Measurements from ENCODE around the gene MAIP1.

Gene MAIP1

DNA sequence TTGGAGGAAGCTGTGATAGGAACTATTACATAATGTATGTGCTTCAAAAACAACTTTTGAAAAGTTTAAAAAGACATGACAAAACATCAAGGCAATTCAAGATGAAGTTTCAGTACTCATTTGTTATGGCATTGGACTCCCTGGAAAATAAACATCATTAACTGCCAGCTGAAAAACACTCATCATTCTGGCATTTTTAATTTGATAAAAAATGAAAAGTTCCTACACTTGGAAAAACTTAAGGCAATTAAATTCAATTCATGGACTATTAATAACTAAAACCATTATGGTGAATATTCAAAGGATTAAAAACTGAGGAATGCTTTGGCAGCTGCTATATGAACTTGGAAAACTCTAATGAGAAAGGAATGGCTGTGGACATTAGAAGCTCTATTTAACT is 8.5 kb upstream of the MAIP1 start:
- no peak overlapping the region for H3K27ac ChIP-seq
- no peak for TF ChIP-seq ZFX (IDR thresholded peaks at IDR 0.05; ENCODE audit: borderline replicate concordance)
- TF ChIP-seq, protein P1, sequence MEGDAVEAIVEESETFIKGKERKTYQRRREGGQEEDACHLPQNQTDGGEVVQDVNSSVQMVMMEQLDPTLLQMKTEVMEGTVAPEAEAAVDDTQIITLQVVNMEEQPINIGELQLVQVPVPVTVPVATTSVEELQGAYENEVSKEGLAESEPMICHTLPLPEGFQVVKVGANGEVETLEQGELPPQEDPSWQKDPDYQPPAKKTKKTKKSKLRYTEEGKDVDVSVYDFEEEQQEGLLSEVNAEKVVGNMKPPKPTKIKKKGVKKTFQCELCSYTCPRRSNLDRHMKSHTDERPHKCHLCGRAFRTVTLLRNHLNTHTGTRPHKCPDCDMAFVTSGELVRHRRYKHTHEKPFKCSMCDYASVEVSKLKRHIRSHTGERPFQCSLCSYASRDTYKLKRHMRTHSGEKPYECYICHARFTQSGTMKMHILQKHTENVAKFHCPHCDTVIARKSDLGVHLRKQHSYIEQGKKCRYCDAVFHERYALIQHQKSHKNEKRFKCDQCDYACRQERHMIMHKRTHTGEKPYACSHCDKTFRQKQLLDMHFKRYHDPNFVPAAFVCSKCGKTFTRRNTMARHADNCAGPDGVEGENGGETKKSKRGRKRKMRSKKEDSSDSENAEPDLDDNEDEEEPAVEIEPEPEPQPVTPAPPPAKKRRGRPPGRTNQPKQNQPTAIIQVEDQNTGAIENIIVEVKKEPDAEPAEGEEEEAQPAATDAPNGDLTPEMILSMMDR (IDR thresholded peaks at IDR 0.05) = no peak

DNA sequence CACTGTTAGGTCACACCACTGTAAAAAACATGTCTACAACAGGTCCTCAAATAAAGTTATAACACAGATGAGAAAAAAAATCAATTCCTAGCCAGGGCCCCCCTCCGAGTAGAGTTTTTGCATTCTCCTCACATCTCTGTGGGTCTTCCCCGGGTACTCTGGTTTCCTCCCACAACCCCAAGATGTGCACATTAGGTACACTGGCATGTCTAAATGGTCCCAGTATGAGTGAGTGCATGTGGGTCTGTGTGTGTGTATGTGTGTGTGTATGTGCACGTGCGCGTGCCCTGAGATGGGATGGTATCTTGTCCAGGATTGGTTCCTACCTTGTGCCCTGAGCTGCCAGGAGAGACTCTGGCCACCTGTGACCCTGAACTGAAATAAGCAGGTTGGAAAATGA is 5.0 kb upstream of the MAIP1 start:
- TF ChIP-seq ZFX (IDR thresholded peaks at IDR 0.05; ENCODE audit: borderline replicate concordance) = no peak
- TF ChIP-seq, protein P1 (IDR thresholded peaks at IDR 0.05) = no peak
- H3K27ac ChIP-seq = no peak overlapping the region

DNA sequence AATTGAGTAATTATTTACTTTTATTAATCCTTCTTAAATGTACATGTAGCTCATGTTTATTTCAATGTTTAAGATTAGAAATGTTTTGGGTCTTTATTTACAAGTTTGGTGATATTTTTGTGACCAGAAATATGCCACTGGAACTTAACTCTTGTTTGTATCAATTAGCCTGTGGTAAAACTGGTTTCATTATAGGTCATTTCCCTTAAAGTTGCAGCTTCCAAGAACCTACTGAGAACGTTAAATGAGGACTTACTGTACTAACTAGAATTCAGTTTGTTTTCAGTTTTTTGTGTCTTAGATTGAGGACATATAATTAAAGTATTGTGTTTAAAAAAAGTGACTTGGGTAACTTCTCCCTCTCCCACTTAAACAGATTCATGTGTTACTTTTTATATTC is 4.4 kb upstream of the MAIP1 start:
- TF ChIP-seq, protein P1 (IDR thresholded peaks at IDR 0.05) = no peak
- no peak for TF ChIP-seq ZFX (IDR thresholded peaks at IDR 0.05; ENCODE audit: borderline replicate concordance)
- H3K27ac ChIP-seq = no peak overlapping the region

DNA sequence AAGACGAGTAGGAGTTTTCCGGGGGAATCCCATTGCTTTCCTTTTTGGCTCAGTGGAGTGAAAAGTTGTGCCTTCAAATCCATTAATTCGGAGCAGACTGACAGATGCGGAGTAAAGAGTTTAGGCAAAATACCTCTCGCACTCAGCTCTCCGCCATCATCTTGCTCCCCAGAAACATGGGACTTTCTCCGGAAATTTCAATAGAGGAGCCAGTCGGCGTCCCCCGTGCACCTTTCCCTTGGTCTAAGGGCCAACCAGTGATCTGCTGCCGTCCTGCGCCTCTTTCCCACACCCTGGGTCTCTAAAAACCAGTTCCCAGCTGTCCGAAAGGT is 409 bp upstream of the MAIP1 start:
- H3K27ac ChIP-seq = peak overlapping the region; percentile 91
- no peak for TF ChIP-seq ZFX (IDR thresholded peaks at IDR 0.05; ENCODE audit: borderline replicate concordance)
- TF ChIP-seq, protein P1 (IDR thresholded peaks at IDR 0.05) = no peak

DNA sequence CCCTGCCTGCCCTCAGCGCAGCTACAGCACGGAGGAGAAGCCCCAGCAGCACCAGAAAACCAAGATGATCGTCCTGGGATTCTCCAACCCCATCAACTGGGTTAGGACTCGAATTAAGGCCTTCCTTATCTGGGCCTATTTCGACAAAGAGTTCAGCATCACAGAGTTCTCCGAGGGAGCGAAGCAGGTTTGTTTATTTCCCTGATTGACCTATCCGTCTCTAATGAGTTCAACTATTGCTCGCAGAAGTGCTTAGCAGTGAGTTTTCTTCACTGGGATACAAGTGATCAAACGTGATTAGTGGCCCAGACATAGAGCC is 639 bp downstream of the MAIP1 start:
- peak overlapping the region; percentile 91 for H3K27ac ChIP-seq
- TF ChIP-seq ZFX (IDR thresholded peaks at IDR 0.05; ENCODE audit: borderline replicate concordance) = no peak
- TF ChIP-seq, protein P1 (IDR thresholded peaks at IDR 0.05) = no peak

DNA sequence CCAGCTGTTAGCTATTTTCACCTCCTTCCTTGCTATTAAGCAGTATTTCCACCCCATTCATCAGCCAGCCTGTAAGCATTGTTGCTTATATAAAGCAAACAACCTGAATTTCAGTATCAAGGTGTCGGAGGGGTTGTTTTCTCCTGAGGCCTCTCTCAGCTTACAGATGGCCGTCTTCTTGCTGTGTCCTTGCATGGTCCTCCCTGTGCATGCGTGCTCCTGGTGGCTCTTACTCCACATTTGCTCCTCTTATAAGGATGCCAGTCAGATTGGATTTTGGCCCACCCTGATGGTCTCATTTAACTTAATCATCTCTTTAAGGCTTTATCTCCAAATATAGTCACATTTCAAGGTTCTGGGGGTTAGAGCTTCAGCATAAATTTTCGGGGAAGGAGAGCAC is 2.6 kb downstream of the MAIP1 start:
- TF ChIP-seq, protein P1 (IDR thresholded peaks at IDR 0.05) = no peak
- no peak for TF ChIP-seq ZFX (IDR thresholded peaks at IDR 0.05; ENCODE audit: borderline replicate concordance)
- no peak overlapping the region for H3K27ac ChIP-seq

DNA sequence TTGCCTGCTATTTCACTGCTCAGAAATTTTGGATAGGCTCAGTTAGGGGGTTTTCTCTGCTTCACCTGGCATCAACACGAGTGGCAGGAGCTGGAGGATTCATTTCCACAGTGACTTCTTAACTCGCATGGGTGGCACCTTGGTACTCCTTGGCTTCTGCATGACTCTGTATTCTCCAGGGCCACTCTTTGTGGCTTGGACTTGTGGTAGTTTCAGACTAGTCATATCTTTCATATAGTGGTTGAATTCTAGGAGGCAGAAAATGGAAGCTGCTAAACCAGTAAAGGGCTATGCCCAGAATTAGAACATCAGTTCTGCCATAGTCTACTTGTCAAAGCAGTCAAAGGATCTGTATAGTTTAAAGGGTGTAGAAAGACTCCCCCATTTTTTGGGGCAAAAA is 6.8 kb downstream of the MAIP1 start:
- H3K27ac ChIP-seq = no peak overlapping the region
- TF ChIP-seq, protein P1 (IDR thresholded peaks at IDR 0.05) = no peak
- no peak for TF ChIP-seq ZFX (IDR thresholded peaks at IDR 0.05; ENCODE audit: borderline replicate concordance)
